Measurements from ENCODE around the gene LRRC71. TPM values are rescaled to one million over a fixed set of nuclear protein-coding genes. Genes with fewer than 3 reads are reported as not detected.

Gene LRRC71
- total and polyA plus RNA-seq, 10 of the 15 experiments (the other 5 are each of a cell fraction or from before 2014, with no cell fraction given): not detected

DNA sequence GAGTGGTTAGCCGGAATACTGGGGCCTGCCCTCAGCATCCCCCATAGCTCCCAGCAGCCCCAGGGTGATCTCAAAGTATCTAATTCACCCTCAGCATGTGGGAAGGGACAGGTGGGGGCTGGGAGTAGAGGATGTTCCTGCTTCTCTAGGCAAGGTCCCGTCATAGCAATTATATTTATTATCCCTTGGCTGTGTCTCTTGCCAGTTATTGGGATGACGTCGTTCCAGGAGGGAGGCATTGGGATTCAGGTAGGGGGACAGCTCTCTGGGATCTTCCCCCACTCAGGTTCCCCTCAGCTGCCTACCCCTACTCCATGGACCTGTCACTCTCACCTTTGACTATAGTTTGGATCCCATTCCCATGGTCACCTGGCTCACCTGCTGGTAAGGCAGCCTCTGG is 38.8 kb upstream of the LRRC71 start:
- DNase-seq (ENCODE audit: low read depth, low spot score) (no peak), ATAC-seq (no peak), FAIRE-seq (no peak)
- Histone ChIP-seq H3K36me3 (ENCODE audit: control insufficient read depth in 2 of 2, insufficient read depth in 2 of 2, low read length in 1 of 2) (no peaks in the 10 kb centered on the region), H3K4me1 (ENCODE audit: control insufficient read depth, insufficient read depth, low read length) (no peaks in the 10 kb centered on the region), H3K27me3 (replicated peaks in 1 of 2; ENCODE audit: control insufficient read depth in 2 of 2, insufficient read depth in 2 of 2, low read length in 1 of 2) (peaks cover 0 to 10% of the 10 kb centered on the region in 2 experiments; a peak in 3 of 4 replicates), H3K79me2 (ENCODE audit: control insufficient read depth, insufficient read depth, low read length) (no peaks in the 10 kb centered on the region), H3K9me3 (replicated peaks; ENCODE audit: control insufficient read depth, insufficient read depth, low read length) (no peaks in the 10 kb centered on the region), H3K9ac (ENCODE audit: control insufficient read depth, insufficient read depth, low read length) (no peak overlapping the region), H3K27ac (ENCODE audit: control insufficient read depth, insufficient read depth) (no peak overlapping the region), H3K4me2 (ENCODE audit: control insufficient read depth, insufficient read depth) (no peak overlapping the region), H3K4me3 (no peak overlapping the region), H4K20me1 (ENCODE audit: control insufficient read depth, insufficient read depth) (no peaks in the 10 kb centered on the region), H2AFZ (ENCODE audit: control insufficient read depth, low read depth, low read length) (no peak overlapping the region)
- 14% methylated on average over 4 of the region's 4 CpGs for WGBS (ENCODE audit: insufficient coverage, insufficient replicate concordance, low lambda C conversion rate, missing lambda C conversion rate)
- ChIA-PET SMC1A (ENCODE audit: uncharacterized antibody, unreplicated experiment) (interaction anchor here (0.6 to 1.0 kb wide), 2 partner anchors 10 to 87 kb away, joined by 3 read pairs; no protein-coding TSS in a partner anchor), RAD21 (ENCODE audit: unreplicated experiment) (interaction anchor here (1.2 kb wide), 1 partner anchor 192 kb away, joined by 4 read pairs; no protein-coding TSS in a partner anchor), CTCF (interaction anchor here (0.9 to 2.4 kb wide), 3 partner anchors 9 to 141 kb away, joined by 3 to 13 read pairs (median 3); partner anchors contain the start of gene MRPL24), POLR2A (no interaction called here)
- intact Hi-C loops (cut with micrococcal nuclease; ENCODE audit: unreplicated experiment) (no loop called here), in situ Hi-C loops (cut with MboI) (no loop called here)
- BruUV-seq (replicated peaks): no TSS peak
- no peak for TF ChIP-seq HCFC1 (IDR thresholded peaks at IDR 0.05; ENCODE audit: low read length)
- no peak for TF ChIP-seq SPI1 (IDR thresholded peaks at IDR 0.05; ENCODE audit: borderline replicate concordance, insufficient read depth, low read depth, low read length)
- TF ChIP-seq SIX5 (IDR thresholded peaks at IDR 0.05; ENCODE audit: low read depth, low read length, severe bottlenecking): no peak
- no peak for TF ChIP-seq NFXL1 (IDR thresholded peaks at IDR 0.05; ENCODE audit: borderline replicate concordance)
- TF ChIP-seq TCF7 (IDR thresholded peaks at IDR 0.05; ENCODE audit: borderline replicate concordance): no peak
- no peak for TF ChIP-seq ZNF24 (IDR thresholded peaks at IDR 0.05)
- TF ChIP-seq, protein P1, sequence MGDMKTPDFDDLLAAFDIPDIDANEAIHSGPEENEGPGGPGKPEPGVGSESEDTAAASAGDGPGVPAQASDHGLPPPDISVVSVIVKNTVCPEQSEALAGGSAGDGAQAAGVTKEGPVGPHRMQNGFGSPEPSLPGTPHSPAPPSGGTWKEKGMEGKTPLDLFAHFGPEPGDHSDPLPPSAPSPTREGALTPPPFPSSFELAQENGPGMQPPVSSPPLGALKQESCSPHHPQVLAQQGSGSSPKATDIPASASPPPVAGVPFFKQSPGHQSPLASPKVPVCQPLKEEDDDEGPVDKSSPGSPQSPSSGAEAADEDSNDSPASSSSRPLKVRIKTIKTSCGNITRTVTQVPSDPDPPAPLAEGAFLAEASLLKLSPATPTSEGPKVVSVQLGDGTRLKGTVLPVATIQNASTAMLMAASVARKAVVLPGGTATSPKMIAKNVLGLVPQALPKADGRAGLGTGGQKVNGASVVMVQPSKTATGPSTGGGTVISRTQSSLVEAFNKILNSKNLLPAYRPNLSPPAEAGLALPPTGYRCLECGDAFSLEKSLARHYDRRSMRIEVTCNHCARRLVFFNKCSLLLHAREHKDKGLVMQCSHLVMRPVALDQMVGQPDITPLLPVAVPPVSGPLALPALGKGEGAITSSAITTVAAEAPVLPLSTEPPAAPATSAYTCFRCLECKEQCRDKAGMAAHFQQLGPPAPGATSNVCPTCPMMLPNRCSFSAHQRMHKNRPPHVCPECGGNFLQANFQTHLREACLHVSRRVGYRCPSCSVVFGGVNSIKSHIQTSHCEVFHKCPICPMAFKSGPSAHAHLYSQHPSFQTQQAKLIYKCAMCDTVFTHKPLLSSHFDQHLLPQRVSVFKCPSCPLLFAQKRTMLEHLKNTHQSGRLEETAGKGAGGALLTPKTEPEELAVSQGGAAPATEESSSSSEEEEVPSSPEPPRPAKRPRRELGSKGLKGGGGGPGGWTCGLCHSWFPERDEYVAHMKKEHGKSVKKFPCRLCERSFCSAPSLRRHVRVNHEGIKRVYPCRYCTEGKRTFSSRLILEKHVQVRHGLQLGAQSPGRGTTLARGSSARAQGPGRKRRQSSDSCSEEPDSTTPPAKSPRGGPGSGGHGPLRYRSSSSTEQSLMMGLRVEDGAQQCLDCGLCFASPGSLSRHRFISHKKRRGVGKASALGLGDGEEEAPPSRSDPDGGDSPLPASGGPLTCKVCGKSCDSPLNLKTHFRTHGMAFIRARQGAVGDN (IDR thresholded peaks at IDR 0.05): no peak
- no peak for TF ChIP-seq MEF2B (IDR thresholded peaks at IDR 0.05; ENCODE audit: partially characterized antibody, poor library complexity, severe bottlenecking)
- TF ChIP-seq, protein P2, sequence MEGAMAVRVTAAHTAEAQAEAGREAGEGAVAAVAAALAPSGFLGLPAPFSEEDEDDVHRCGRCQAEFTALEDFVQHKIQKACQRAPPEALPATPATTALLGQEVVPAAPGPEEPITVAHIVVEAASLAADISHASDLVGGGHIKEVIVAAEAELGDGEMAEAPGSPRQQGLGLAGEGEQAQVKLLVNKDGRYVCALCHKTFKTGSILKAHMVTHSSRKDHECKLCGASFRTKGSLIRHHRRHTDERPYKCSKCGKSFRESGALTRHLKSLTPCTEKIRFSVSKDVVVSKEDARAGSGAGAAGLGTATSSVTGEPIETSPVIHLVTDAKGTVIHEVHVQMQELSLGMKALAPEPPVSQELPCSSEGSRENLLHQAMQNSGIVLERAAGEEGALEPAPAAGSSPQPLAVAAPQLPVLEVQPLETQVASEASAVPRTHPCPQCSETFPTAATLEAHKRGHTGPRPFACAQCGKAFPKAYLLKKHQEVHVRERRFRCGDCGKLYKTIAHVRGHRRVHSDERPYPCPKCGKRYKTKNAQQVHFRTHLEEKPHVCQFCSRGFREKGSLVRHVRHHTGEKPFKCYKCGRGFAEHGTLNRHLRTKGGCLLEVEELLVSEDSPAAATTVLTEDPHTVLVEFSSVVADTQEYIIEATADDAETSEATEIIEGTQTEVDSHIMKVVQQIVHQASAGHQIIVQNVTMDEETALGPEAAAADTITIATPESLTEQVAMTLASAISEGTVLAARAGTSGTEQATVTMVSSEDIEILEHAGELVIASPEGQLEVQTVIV (IDR thresholded peaks at IDR 0.05; ENCODE audit: borderline replicate concordance, partially characterized antibody): no peak
- TF ChIP-seq MTA2 (IDR thresholded peaks at IDR 0.05; ENCODE audit: low read depth): no peak
- TF ChIP-seq RB1 (IDR thresholded peaks at IDR 0.05; ENCODE audit: borderline replicate concordance): no peak
- TF ChIP-seq MXI1 (IDR thresholded peaks at IDR 0.05; ENCODE audit: low read depth, low read length): no peak
- no peak for TF ChIP-seq SMAD5 (IDR thresholded peaks at IDR 0.05; ENCODE audit: low read depth)
- no peak for TF ChIP-seq POLR2A (IDR thresholded peaks at IDR 0.05; ENCODE audit: low read depth, low read length)
- TF ChIP-seq RBBP5 (conservative IDR thresholded peaks at IDR 0.05): no peak
- no peak for TF ChIP-seq CHD4 (IDR thresholded peaks at IDR 0.05)

All from GM12878 (cell line).